HG02943 (cell line): Measurements from ENCODE around the gene ADARB2.
"Not testable (repeated sequence)": the region's sequence is repeated elsewhere in the genome, so short reads cannot be mapped to it uniquely, and the experiment has no call there.

Experiments
- ATAC-seq: cut with Tn5 transposase; IDR thresholded peaks from one replicate; pipeline ENCODE4 v1.9.1; 2021; ENCODE audit warnings: mild to moderate bottlenecking, low read depth, moderate library complexity; ENCODE audit not compliant: unreplicated experiment

Gene ADARB2

GRCh38 chr10:1404323-1405260 lies 332.7 kb downstream of the ADARB2 start:
- ATAC-seq = no peak

- no peak for ATAC-seq
Measured at GRCh38 chr10:1403508-1404322, 333.6 kb downstream of the ADARB2 start.

GRCh38 chr10:1402816-1403507 lies 334.4 kb downstream of the ADARB2 start:
- no peak for ATAC-seq

GRCh38 chr10:1402016-1402770 lies 335.1 kb downstream of the ADARB2 start:
- no peak for ATAC-seq

GRCh38 chr10:1401071-1401965 lies 336.0 kb downstream of the ADARB2 start:
- no peak for ATAC-seq

GRCh38 chr10:1400101-1401070 lies 336.9 kb downstream of the ADARB2 start:
- no peak for ATAC-seq

- no peak for ATAC-seq
Measured at GRCh38 chr10:1399431-1400100, 337.8 kb downstream of the ADARB2 start.

GRCh38 chr10:1398626-1399410 lies 338.5 kb downstream of the ADARB2 start:
- no peak for ATAC-seq

- not testable (repeated sequence) for ATAC-seq
Measured at GRCh38 chr10:1398116-1398515, 339.2 kb downstream of the ADARB2 start.

- ATAC-seq = no peak
Measured at GRCh38 chr10:1396297-1396635, 341.1 kb downstream of the ADARB2 start.

- ATAC-seq = no peak
Measured at GRCh38 chr10:1395481-1396296, 341.6 kb downstream of the ADARB2 start.

- no peak for ATAC-seq
Measured at GRCh38 chr10:1395025-1395480, 342.3 kb downstream of the ADARB2 start.

GRCh38 chr10:1394155-1394912 lies 343.0 kb downstream of the ADARB2 start:
- no peak for ATAC-seq

GRCh38 chr10:1393481-1393880 lies 343.8 kb downstream of the ADARB2 start:
- no peak for ATAC-seq

GRCh38 chr10:1392127-1392526 lies 345.2 kb downstream of the ADARB2 start:
- no peak for ATAC-seq
